Stimulated activated CD8-positive, alpha-beta memory T cell treated with anti-CD3 and anti-CD28 coated beads, Interleukin-7, amount 100 ng/mL, for 48 hours (primary cell): ENCODE results near the gene ESYT1.

Experiments
- DNase-seq, 2 donors: peaks; one replicate each; pipeline ENCODE4 v3.0.0-alpha.2; 2020; ENCODE audit warnings: low read depth in 1 of 2; ENCODE audit errors: extremely low read depth in 1 of 2

The ESYT1 gene

GRCh38 chr12:56126732-56127239 is 1.3 kb upstream of the ESYT1 start:
- no peak for DNase-seq

GRCh38 chr12:56127485-56127887 is 581 bp upstream of the ESYT1 start:
- no peak for DNase-seq

GRCh38 chr12:56128670-56129205 is 671 bp downstream of the ESYT1 start:
- no peak for DNase-seq

GRCh38 chr12:56129206-56129941 is 1.3 kb downstream of the ESYT1 start:
- peak; percentile 73 to 75 for DNase-seq

- DNase-seq: no peak
These were observed 2.0 kb downstream of the ESYT1 start for GRCh38 chr12:56129942-56130495.

GRCh38 chr12:56130876-56131275 is 2.8 kb downstream of the ESYT1 start:
- DNase-seq: no peak

GRCh38 chr12:56134897-56135296 is 6.8 kb downstream of the ESYT1 start:
- no peak for DNase-seq

GRCh38 chr12:56137853-56138571 is 9.9 kb downstream of the ESYT1 start:
- DNase-seq: no peak

GRCh38 chr12:56141946-56142784 is 14.1 kb downstream of the ESYT1 start:
- no peak for DNase-seq

GRCh38 chr12:56143217-56143616 is 15.2 kb downstream of the ESYT1 start:
- DNase-seq: no peak

- DNase-seq: no peak
These were observed 15.8 kb downstream of the ESYT1 start for GRCh38 chr12:56143870-56144269.

- DNase-seq: no peak
These were observed 17.1 kb downstream of the ESYT1 start for GRCh38 chr12:56145217-56145616.

- DNase-seq: no peak
These were observed 18.7 kb downstream of the ESYT1 start for GRCh38 chr12:56146492-56147460.

GRCh38 chr12:56150563-56150962 is 22.5 kb downstream of the ESYT1 start:
- no peak for DNase-seq

GRCh38 chr12:56151672-56152131 is 23.6 kb downstream of the ESYT1 start:
- DNase-seq: peak; percentile 45 to 51

GRCh38 chr12:56152132-56152755 is 24.2 kb downstream of the ESYT1 start, which contains the start of gene MYL6B:
Gene MYL6B, plus strand, starts transcription at chr12:56152587. Its CDS starts 1,332 bp downstream, at chr12:56153919.
- peak; percentile 89 to 94 for DNase-seq

GRCh38 chr12:56152756-56153677 is 24.9 kb downstream of the ESYT1 start:
- DNase-seq: no peak

GRCh38 chr12:56153678-56154065 is 25.6 kb downstream of the ESYT1 start:
- no peak for DNase-seq
